Neutrophil (primary cell): Measurements from ENCODE around the gene SATL1.
A peak's percentile ranks its signal among the peaks of the same experiment; 100 is the strongest.
"Not testable (repeated sequence)": the region's sequence is repeated elsewhere in the genome, so short reads cannot be mapped to it uniquely, and the experiment has no call there.

Source experiments
- H3K27ac ChIP-seq: fragments of 200-600 bp; sonication (generic); 2 replicates; pipeline ENCODE4 v1.5.1; 2016; ENCODE audit warnings: mild to moderate bottlenecking, moderate library complexity
- H3K27me3 ChIP-seq: fragments of 200-600 bp; sonication (generic); 2 replicates; pipeline ENCODE4 v1.6.0; 2016; ENCODE audit warnings: mild to moderate bottlenecking
- H3K36me3 ChIP-seq: fragments of 200-600 bp; sonication (generic); 2 replicates; pipeline ENCODE4 v1.5.1; 2017
- H3K4me1 ChIP-seq, 2 experiments: fragments of 200-600 bp in 1 of 2; sonication (generic) in 1 of 2; 1 replicate in 1 of 2; 2 replicates in 1 of 2; pipeline versions ENCODE4 v1.5.1 to v1.6.1; 2013 to 2016; ENCODE audit warnings: low read depth in 1 of 2, low read length in 1 of 2, mild to moderate bottlenecking in 1 of 2, moderate library complexity in 1 of 2; ENCODE audit not compliant: control insufficient read depth in 1 of 2, insufficient read depth in 1 of 2
- H3K4me3 ChIP-seq, 2 experiments: fragments of 200-600 bp in 1 of 2; sonication (generic) in 1 of 2; 1 replicate in 1 of 2; 2 replicates in 1 of 2; pipeline ENCODE4 v1.5.1; 2013 to 2016; ENCODE audit warnings: low read depth in 1 of 2, low read length in 1 of 2, mild to moderate bottlenecking in 1 of 2, moderate library complexity in 1 of 2
- H3K9me3 ChIP-seq: fragments of 200-600 bp; sonication (generic); 2 replicates; pipeline ENCODE4 v1.5.1; 2016
- CTCF ChIP-seq: fragments of 200-600 bp; sonication (generic); IDR thresholded peaks from 2 replicates; pipeline ENCODE4 v1.5.1; 2016; ENCODE audit warnings: antibody characterized with exemption

Gene SATL1, protein sequence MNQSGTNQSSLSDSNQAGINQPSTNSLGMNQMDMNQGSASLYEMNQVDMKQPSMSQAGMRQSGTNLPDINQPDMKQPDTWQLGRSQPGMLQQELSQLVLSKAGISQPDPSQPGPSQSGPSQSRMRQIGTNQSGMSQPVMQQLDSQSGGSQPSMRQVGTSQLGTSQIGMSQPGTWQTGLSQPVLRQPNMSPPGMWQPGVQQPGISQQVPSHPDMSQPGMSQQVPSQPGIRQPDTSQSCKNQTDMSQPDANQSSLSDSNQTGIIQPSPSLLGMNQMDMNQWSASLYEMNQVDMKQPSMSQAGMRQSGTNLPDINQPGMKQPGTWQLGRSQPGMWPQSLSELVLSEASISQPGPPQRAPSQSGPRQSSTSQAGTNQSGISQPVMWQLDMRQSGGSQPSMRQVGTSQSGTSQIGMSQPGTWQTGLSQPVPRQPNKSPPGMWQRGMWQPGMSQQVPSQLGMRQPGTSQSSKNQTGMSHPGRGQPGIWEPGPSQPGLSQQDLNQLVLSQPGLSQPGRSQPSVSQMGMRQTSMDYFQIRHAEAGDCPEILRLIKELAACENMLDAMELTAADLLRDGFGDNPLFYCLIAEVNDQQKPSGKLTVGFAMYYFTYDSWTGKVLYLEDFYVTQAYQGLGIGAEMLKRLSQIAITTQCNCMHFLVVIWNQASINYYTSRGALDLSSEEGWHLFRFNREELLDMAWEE

GRCh38 chrX:85243761-85244449 lies at the start of gene SATL1, which contains the start of gene ZNF711:
Gene SATL1 (minus strand): TSS chrX:85243779. CDS start chrX:85108968, 134,811 bp downstream.
Gene ZNF711 (plus strand): TSS chrX:85243991. CDS start chrX:85247573, 3,582 bp downstream.
- H3K4me1 ChIP-seq, result peaks cover 0 to 9% of the 10 kb centered on the region in 2 experiments
- no peak for TF ChIP-seq CTCF
- no peaks in the 10 kb centered on the region for H3K9me3 ChIP-seq
- no peaks in the 10 kb centered on the region for H3K36me3 ChIP-seq
- no peak within 1 kb of the TSS for H3K27ac ChIP-seq
- peaks cover 38% of the 10 kb centered on the region for H3K27me3 ChIP-seq
- H3K4me3 ChIP-seq, result peak within 1 kb of the TSS; percentile 14 to 31

DNA sequence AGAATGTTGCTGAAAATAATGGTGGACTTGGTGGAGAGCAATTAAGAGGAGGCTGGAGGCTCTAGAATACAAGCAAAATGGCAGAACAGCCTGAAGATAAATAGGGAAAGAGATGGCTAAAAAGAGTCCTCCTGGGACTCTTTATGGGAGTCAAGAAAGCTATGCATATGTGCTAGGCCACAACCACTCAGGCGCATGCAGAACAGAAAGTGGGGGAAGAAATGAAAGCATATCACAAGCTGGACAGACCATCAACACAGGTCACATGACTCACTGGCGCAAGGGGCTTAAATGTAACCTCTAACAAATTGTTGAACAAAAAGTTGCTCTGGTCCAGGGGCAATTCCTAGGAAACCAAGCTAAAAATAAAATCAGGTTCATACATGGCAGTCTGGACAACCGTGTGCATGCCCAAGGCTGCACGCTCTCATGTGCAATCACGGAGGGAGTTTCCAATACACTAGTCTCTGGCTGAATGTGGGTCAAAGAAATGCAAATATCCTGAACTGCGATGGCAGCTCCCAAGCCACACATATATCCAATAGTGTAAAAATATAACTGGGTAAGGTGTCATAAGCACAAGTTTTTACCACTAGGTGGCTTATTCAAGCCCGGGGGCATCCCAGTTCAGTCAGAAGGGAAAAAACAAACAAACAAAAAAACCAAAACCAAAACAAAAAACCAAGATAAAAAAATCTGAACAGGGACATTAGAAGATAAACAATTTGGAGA lies 45.6 kb upstream of the SATL1 start:
- TF ChIP-seq CTCF, result no peak
- H3K4me3 ChIP-seq, result no peak overlapping the region
- H3K27ac ChIP-seq, result no peak overlapping the region
- no peaks in the 10 kb centered on the region for H3K36me3 ChIP-seq
- H3K27me3 ChIP-seq, result no peaks in the 10 kb centered on the region
- H3K4me1 ChIP-seq, result no peaks in the 10 kb centered on the region
- no peaks in the 10 kb centered on the region for H3K9me3 ChIP-seq

GRCh38 chrX:85285286-85285685 lies 41.7 kb upstream of the SATL1 start:
- not testable (repeated sequence) for H3K27me3 ChIP-seq, H3K27ac ChIP-seq, H3K9me3 ChIP-seq, H3K4me1 ChIP-seq, H3K4me3 ChIP-seq, H3K36me3 ChIP-seq

- H3K36me3 ChIP-seq, result no peaks in the 10 kb centered on the region
- no peak overlapping the region for H3K27ac ChIP-seq
Measured at GRCh38 chrX:85244450-85245211, 1.1 kb upstream of the SATL1 start.

More at GRCh38 chrX:85244450-85245211, 1.1 kb upstream of the SATL1 start:
- H3K4me3 ChIP-seq, result peak overlapping the region; percentile 14 to 31
- H3K27me3 ChIP-seq, result peaks cover 38% of the 10 kb centered on the region
- H3K4me1 ChIP-seq, result peaks cover 0 to 9% of the 10 kb centered on the region in 2 experiments
- no peaks in the 10 kb centered on the region for H3K9me3 ChIP-seq
- no peak for TF ChIP-seq CTCF
